Naive B cell (primary cell): ENCODE data around the gene AGFG1. TPM values are rescaled to one million over a fixed set of nuclear protein-coding genes. Genes with fewer than 3 reads are reported as not detected.

Experiments used
- ATAC-seq, 2 donors: fragments of 150-1000 bp; cut with Tn5 transposase; 2 replicates each; pipeline ENCODE4 v1.10.0; 2021; ENCODE audit warnings: low read depth in 2 of 2, mild to moderate bottlenecking in 2 of 2, moderate library complexity in 2 of 2
- DNase-seq: peaks from one replicate; pipeline ENCODE4 v3.0.0; 2022
- H3K27ac Mint-ChIP-seq, 6 donors: one replicate each; pipeline ENCODE4 v1.8.0; 2020 to 2022; ENCODE audit warnings: mild to moderate bottlenecking in 6 of 6, mixed read lengths in 6 of 6, moderate library complexity in 5 of 6, inconsistent platforms in 2 of 6
- H3K27me3 Mint-ChIP-seq, 3 donors: one replicate each; pipeline ENCODE4 v1.8.0; 2021 to 2022; ENCODE audit warnings: mixed read lengths in 3 of 3, mild to moderate bottlenecking in 1 of 3
- H3K36me3 Mint-ChIP-seq, 2 donors: one replicate each; pipeline ENCODE4 v1.8.0; 2020 to 2022; ENCODE audit warnings: mixed read lengths in 2 of 2, inconsistent platforms in 1 of 2, mild to moderate bottlenecking in 1 of 2
- H3K4me1 Mint-ChIP-seq, 3 donors: one replicate each; pipeline ENCODE4 v1.8.0; 2020 to 2022; ENCODE audit warnings: mixed read lengths in 3 of 3, inconsistent platforms in 1 of 3, mild to moderate bottlenecking in 1 of 3, moderate library complexity in 1 of 3
- H3K4me3 Mint-ChIP-seq, 8 donors: one replicate each; pipeline ENCODE4 v1.8.0; 2020 to 2022; ENCODE audit warnings: mild to moderate bottlenecking in 8 of 8, mixed read lengths in 8 of 8, moderate library complexity in 8 of 8, inconsistent platforms in 2 of 8
- H3K9me3 Mint-ChIP-seq, 7 donors: one replicate each; pipeline ENCODE4 v1.8.0; 2020 to 2022; ENCODE audit warnings: mixed read lengths in 7 of 7, mild to moderate bottlenecking in 5 of 7, inconsistent platforms in 2 of 7, moderate library complexity in 1 of 7
- polyA plus RNA-seq, 6 donors: library from polyadenylated mRNA; unstranded; fragments of 300-500 nt; fragmentation: Illumina TruSeq; gene quantifications; one replicate each; pipeline ENCODE4 v1.2.3, GENCODE V29; 2021; ENCODE audit warnings: low read depth in 6 of 6

Gene AGFG1
- polyA plus RNA-seq, 6 donors from 2014 or later, result 17.9 to 38.5 (median 26.6) TPM

DNA sequence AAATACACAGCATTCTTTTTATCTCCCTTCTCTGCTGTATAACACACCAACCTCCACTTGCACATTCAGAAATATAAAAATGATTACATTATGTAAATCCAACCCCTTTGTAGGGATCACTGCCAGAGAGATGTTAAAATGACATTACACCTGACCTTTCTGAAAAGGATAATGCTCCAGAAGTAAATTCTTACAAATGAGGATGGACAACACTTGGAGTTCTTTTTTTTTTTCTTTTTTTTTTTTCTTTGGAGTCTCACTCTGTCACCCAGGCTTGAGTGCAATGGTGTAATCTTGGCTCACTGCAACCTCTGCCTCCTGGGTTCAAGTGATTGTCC, 20.3 kb upstream of the AGFG1 start:
- DNase-seq (no peak), ATAC-seq (no peak)
- Mint-ChIP-seq H3K4me1 (peaks cover 26 to 27% (median 27%) of the 10 kb centered on the region in 3 donors), H3K9me3 (no peaks in the 10 kb centered on the region), H3K27ac (no peak overlapping the region), H3K27me3 (no peaks in the 10 kb centered on the region), H3K4me3 (peak overlapping the region in 1 of 8 donors; percentile 33), H3K36me3 (no peaks in the 10 kb centered on the region)

DNA sequence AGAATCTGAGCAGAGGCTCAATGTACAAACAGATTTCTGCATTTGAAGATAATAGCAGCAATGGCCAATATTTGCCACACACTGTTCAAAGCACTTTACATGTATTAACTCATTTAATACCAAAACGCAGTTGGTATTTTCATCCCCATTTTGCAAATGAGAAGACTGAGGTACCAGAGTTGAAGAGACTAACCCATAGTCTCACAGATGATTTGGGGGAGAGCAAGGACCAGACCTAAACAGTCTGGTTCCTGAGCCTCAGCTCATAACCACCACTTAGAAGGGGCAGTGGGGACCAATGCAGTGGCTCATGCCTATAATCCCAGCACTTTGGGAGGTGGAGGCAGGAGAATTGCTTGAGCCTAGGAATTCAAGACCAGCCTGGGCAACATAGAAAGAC, 18.1 kb upstream of the AGFG1 start:
- no peak for ATAC-seq
- Mint-ChIP-seq H3K27ac (no peak overlapping the region), H3K4me3 (no peak overlapping the region), H3K36me3 (no peaks in the 10 kb centered on the region), H3K9me3 (no peaks in the 10 kb centered on the region), H3K4me1 (peaks cover 28 to 35% (median 30%) of the 10 kb centered on the region in 3 donors), H3K27me3 (no peaks in the 10 kb centered on the region)
- DNase-seq, result no peak

- peak overlapping the region in 1 of 6 donors; percentile 49 for H3K27ac Mint-ChIP-seq
- no peaks in the 10 kb centered on the region for H3K27me3 Mint-ChIP-seq
- DNase-seq, result no peak
- no peak overlapping the region for H3K4me3 Mint-ChIP-seq
- no peaks in the 10 kb centered on the region for H3K36me3 Mint-ChIP-seq
- H3K9me3 Mint-ChIP-seq, result no peaks in the 10 kb centered on the region
- peaks cover 28 to 40% (median 30%) of the 10 kb centered on the region in 3 donors for H3K4me1 Mint-ChIP-seq
- ATAC-seq, result no peak
Observed at GRCh38 chr2:227454323-227454860, 17.6 kb upstream of the AGFG1 start.

DNA sequence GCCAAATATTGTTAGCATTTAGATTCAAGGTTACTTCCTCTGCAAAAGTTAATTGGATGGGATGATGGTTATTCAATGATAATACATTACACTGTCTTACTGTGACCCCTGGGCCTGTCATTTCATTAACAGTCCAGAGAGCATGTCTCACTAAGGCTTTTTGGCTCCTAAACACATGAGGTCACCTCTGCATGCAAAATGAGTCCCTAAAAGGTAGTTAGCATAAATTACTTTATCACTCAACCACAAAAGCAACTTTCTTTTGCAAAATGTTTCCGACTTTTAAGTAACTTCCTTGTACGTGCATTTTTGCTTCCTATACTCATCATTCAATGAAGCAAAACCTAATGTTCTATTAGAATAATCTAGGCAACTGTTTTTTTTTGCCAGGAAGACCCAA, 16.8 kb upstream of the AGFG1 start:
- DNase-seq, result no peak
- Mint-ChIP-seq H3K9me3 (no peaks in the 10 kb centered on the region), H3K27me3 (no peaks in the 10 kb centered on the region), H3K4me1 (peaks cover 28 to 40% (median 38%) of the 10 kb centered on the region in 3 donors), H3K36me3 (no peaks in the 10 kb centered on the region), H3K4me3 (no peak overlapping the region), H3K27ac (peak overlapping the region in 1 of 6 donors; percentile 26)
- peak; percentile 24 to 40 for ATAC-seq

GRCh38 chr2:227456102-227456501, 15.9 kb upstream of the AGFG1 start:
- Mint-ChIP-seq H3K4me3 (peak overlapping the region in 1 of 8 donors; percentile 15), H3K27ac (peak overlapping the region in 4 of 6 donors; percentile 7 to 77 (median 24)), H3K36me3 (no peaks in the 10 kb centered on the region), H3K4me1 (peaks cover 26 to 40% (median 36%) of the 10 kb centered on the region in 3 donors), H3K9me3 (no peaks in the 10 kb centered on the region), H3K27me3 (no peaks in the 10 kb centered on the region)
- no peak for DNase-seq
- ATAC-seq, result no peak

GRCh38 chr2:227456772-227457171, 15.2 kb upstream of the AGFG1 start:
- Mint-ChIP-seq H3K27ac (peak overlapping the region in 1 of 6 donors; percentile 56), H3K27me3 (no peaks in the 10 kb centered on the region), H3K4me1 (peaks cover 28 to 43% (median 38%) of the 10 kb centered on the region in 3 donors), H3K36me3 (no peaks in the 10 kb centered on the region), H3K9me3 (no peaks in the 10 kb centered on the region), H3K4me3 (peak overlapping the region in 1 of 8 donors; percentile 47)
- no peak for ATAC-seq
- no peak for DNase-seq

- Mint-ChIP-seq H3K36me3 (no peaks in the 10 kb centered on the region), H3K4me1 (peaks cover 53 to 62% (median 57%) of the 10 kb centered on the region in 3 donors), H3K9me3 (no peaks in the 10 kb centered on the region), H3K27ac (peak overlapping the region in 4 of 6 donors; percentile 62 to 70 (median 70)), H3K27me3 (no peaks in the 10 kb centered on the region), H3K4me3 (peak overlapping the region in 4 of 8 donors; percentile 10 to 42 (median 28))
- ATAC-seq, result peak; percentile 48 to 52
- no peak for DNase-seq
Observed at GRCh38 chr2:227460070-227460485, 11.9 kb upstream of the AGFG1 start.

GRCh38 chr2:227460833-227461232, 11.1 kb upstream of the AGFG1 start:
- H3K36me3 Mint-ChIP-seq, result no peaks in the 10 kb centered on the region
- H3K27me3 Mint-ChIP-seq, result no peaks in the 10 kb centered on the region
- ATAC-seq, result no peak
- H3K9me3 Mint-ChIP-seq, result no peaks in the 10 kb centered on the region
- DNase-seq, result no peak
- H3K4me3 Mint-ChIP-seq, result no peak overlapping the region
- H3K27ac Mint-ChIP-seq, result peak overlapping the region in 4 of 6 donors; percentile 3 to 76 (median 56)
- H3K4me1 Mint-ChIP-seq, result peaks cover 51 to 60% (median 57%) of the 10 kb centered on the region in 3 donors

DNA sequence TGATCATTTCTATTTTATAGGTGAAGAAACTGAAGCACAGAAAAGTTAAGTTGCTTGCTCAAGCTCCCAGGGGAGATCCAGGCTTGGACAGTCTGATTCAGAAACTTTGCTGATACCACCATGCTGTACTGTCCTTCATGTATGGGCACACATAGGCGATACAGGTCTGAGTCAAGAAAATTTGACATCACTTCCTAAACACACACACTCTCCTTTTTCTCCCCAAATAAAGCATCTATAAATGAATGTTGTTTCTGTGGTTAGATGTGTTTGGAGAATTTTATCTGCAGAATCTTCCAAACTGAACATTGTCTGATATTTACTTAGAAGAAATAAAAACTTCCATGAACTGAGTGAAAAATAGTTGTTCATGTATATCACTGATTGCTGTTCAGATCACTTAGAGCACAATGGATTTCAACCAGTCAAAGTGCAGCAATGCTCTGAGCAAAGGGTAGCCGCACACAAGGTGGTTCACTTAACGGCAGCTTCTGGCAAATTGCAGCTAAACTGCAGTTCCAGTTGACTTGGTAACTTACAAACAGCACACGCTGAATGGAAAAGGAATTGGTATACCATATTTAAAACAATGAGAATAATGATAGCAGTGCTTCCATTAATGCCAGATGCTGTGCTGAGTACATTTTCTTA, 10.0 kb upstream of the AGFG1 start:
- H3K4me1 Mint-ChIP-seq, result peaks cover 46 to 60% (median 57%) of the 10 kb centered on the region in 3 donors
- ATAC-seq (peak; percentile 43 to 47), DNase-seq (no peak)
- H3K27ac Mint-ChIP-seq, result peak overlapping the region in 5 of 6 donors; percentile 2 to 91 (median 45)
- no peaks in the 10 kb centered on the region for H3K27me3 Mint-ChIP-seq
- no peaks in the 10 kb centered on the region for H3K9me3 Mint-ChIP-seq
- H3K36me3 Mint-ChIP-seq, result no peaks in the 10 kb centered on the region
- peak overlapping the region; percentile 1 to 65 (median 20) for H3K4me3 Mint-ChIP-seq

- Mint-ChIP-seq H3K4me3 (peak overlapping the region in 7 of 8 donors; percentile 6 to 65 (median 51)), H3K27ac (peak overlapping the region in 4 of 6 donors; percentile 7 to 91 (median 65)), H3K27me3 (no peaks in the 10 kb centered on the region), H3K9me3 (no peaks in the 10 kb centered on the region), H3K4me1 (peaks cover 46 to 60% (median 57%) of the 10 kb centered on the region in 3 donors), H3K36me3 (no peaks in the 10 kb centered on the region)
- peak; percentile 76 to 82 for ATAC-seq
- DNase-seq, result peak; percentile 47
Observed at GRCh38 chr2:227462462-227462951, 9.4 kb upstream of the AGFG1 start.

- DNase-seq (no peak), ATAC-seq (peak; percentile 5 to 18)
- Mint-ChIP-seq H3K4me3 (peak overlapping the region in 4 of 8 donors; percentile 3 to 51 (median 23)), H3K27ac (peak overlapping the region in 3 of 6 donors; percentile 10 to 53 (median 47)), H3K36me3 (no peaks in the 10 kb centered on the region), H3K27me3 (no peaks in the 10 kb centered on the region), H3K4me1 (peaks cover 42 to 60% (median 57%) of the 10 kb centered on the region in 3 donors), H3K9me3 (no peaks in the 10 kb centered on the region)
Observed at GRCh38 chr2:227462972-227463931, 8.7 kb upstream of the AGFG1 start.

DNA sequence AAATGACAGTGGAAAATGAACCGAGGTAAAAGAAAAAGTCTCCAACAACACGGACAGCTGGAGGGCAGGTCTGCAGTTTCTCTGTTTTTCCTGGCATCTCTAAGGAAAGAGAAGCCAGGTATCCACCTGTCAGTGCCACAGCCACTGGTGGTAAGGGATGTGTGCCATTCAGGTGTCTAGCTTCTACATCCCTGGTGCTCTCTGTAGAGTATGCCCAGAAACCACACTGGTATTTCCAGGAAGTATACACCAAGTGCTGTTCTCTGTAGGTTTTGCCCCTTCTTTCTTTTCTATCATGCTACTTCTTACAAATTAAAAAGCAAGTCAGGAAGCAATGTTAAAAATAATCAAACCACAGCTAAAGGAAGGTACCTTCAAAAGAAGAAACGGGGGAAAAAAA, 7.6 kb upstream of the AGFG1 start:
- H3K4me3 Mint-ChIP-seq, result no peak overlapping the region
- peak overlapping the region in 3 of 6 donors; percentile 3 to 53 (median 49) for H3K27ac Mint-ChIP-seq
- no peaks in the 10 kb centered on the region for H3K36me3 Mint-ChIP-seq
- DNase-seq (no peak), ATAC-seq (no peak)
- no peaks in the 10 kb centered on the region for H3K9me3 Mint-ChIP-seq
- H3K27me3 Mint-ChIP-seq, result no peaks in the 10 kb centered on the region
- H3K4me1 Mint-ChIP-seq, result peaks cover 33 to 52% (median 50%) of the 10 kb centered on the region in 3 donors

GRCh38 chr2:227464851-227465250, 7.1 kb upstream of the AGFG1 start:
- DNase-seq (no peak), ATAC-seq (no peak)
- Mint-ChIP-seq H3K9me3 (no peaks in the 10 kb centered on the region), H3K4me3 (no peak overlapping the region), H3K27me3 (no peaks in the 10 kb centered on the region), H3K4me1 (peaks cover 32 to 47% (median 45%) of the 10 kb centered on the region in 3 donors), H3K36me3 (no peaks in the 10 kb centered on the region), H3K27ac (peak overlapping the region in 1 of 6 donors; percentile 33)
